GM13976 (cell line): Measurements from ENCODE around the gene SCGB1D1.

ENCODE experiments used
- DNase-seq: peaks from one replicate; pipeline ENCODE4 v3.0.0; 2012; ENCODE audit warnings: low spot score
- CTCF ChIP-seq: IDR thresholded peaks from 2 replicates; pipeline ENCODE4 v1.5.1; 2012; ENCODE audit warnings: borderline replicate concordance, mild to moderate bottlenecking; ENCODE audit not compliant: insufficient read depth; ENCODE audit errors: extremely low read depth, missing control alignments, control extremely low read depth
- in situ Hi-C: fragments of 300-500 bp; cut with MboI; formaldehyde crosslinking; loops from one replicate; pipeline ENCODE4 v1.12.0; 2022; ENCODE audit warnings: low sequenced_read_pairs, mixed read lengths, inconsistent platforms; ENCODE audit not compliant: unreplicated experiment

The SCGB1D1 gene

GRCh38 chr11:62149986-62150886 is 39.8 kb upstream of the SCGB1D1 start:
- DNase-seq: no peak
- TF ChIP-seq CTCF: no peak
- in situ Hi-C loops: no loop called here

- DNase-seq: no peak
- TF ChIP-seq CTCF: no peak
- in situ Hi-C loops: no loop called here
Observed at GRCh38 chr11:62150887-62151736, 38.9 kb upstream of the SCGB1D1 start.

- TF ChIP-seq CTCF: no peak
- in situ Hi-C loops: no loop called here
- DNase-seq: no peak
Observed at GRCh38 chr11:62151737-62152102, 38.3 kb upstream of the SCGB1D1 start.

- in situ Hi-C loops: no loop called here
- no peak for DNase-seq
- TF ChIP-seq CTCF: no peak
Observed at GRCh38 chr11:62152245-62153086, 37.5 kb upstream of the SCGB1D1 start.

GRCh38 chr11:62153087-62153395 is 37.0 kb upstream of the SCGB1D1 start:
- TF ChIP-seq CTCF: no peak
- no peak for DNase-seq
- in situ Hi-C loops: no loop called here

- DNase-seq: no peak
- no peak for TF ChIP-seq CTCF
- in situ Hi-C loops: no loop called here
Observed at GRCh38 chr11:62153617-62154016, 36.4 kb upstream of the SCGB1D1 start.
